GM12874 (cell line): ENCODE data around the gene CIT.

Experiments used
- TF ChIP-seq, protein P1 (sequence below): IDR thresholded peaks from 2 replicates; pipeline ENCODE4 v1.5.1; 2011; ENCODE audit warnings: low read depth, mild to moderate bottlenecking, control low read depth, low read length, moderate library complexity; ENCODE audit not compliant: insufficient read depth

Gene CIT

DNA sequence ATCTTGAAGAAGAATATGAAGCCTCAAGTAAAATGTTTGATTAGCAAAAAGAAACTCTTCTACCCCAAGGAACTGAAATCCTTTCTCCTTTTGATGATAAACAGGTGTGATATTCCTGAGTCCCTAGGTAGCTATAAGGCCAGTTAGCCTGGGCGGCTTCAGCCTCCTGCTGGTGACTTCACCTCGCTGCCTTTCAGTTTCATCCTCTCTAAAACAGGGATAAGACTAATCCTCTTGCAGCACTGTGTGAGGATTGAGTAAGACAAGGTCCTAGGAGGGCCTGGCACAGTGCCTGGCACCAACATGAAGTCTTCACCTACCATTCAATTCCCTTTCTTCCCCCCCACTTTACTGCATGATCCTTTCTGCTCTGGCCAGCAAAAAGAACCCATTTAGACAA is 42.1 kb downstream of the CIT start:
- TF ChIP-seq, protein P1, sequence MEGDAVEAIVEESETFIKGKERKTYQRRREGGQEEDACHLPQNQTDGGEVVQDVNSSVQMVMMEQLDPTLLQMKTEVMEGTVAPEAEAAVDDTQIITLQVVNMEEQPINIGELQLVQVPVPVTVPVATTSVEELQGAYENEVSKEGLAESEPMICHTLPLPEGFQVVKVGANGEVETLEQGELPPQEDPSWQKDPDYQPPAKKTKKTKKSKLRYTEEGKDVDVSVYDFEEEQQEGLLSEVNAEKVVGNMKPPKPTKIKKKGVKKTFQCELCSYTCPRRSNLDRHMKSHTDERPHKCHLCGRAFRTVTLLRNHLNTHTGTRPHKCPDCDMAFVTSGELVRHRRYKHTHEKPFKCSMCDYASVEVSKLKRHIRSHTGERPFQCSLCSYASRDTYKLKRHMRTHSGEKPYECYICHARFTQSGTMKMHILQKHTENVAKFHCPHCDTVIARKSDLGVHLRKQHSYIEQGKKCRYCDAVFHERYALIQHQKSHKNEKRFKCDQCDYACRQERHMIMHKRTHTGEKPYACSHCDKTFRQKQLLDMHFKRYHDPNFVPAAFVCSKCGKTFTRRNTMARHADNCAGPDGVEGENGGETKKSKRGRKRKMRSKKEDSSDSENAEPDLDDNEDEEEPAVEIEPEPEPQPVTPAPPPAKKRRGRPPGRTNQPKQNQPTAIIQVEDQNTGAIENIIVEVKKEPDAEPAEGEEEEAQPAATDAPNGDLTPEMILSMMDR: no peak

DNA sequence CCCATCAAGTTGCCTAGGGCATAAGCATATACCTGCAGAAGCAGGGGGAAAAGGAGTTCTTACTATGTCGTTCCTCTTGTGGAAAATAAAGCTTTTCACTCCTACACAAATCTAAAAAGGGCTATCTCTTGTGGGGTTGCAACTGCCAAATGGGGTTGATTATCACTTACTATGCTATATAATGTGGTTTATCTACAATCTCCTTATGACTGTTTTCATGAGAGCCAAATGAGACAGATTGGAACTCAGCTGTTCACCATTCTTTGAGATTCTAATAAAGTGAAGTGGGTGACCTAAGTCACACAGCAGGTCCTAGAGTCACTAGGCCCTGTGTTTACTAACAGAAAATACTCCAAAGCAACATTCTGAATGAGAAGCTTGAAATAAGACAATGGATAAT is 47.7 kb downstream of the CIT start:
- TF ChIP-seq, protein P1: no peak

DNA sequence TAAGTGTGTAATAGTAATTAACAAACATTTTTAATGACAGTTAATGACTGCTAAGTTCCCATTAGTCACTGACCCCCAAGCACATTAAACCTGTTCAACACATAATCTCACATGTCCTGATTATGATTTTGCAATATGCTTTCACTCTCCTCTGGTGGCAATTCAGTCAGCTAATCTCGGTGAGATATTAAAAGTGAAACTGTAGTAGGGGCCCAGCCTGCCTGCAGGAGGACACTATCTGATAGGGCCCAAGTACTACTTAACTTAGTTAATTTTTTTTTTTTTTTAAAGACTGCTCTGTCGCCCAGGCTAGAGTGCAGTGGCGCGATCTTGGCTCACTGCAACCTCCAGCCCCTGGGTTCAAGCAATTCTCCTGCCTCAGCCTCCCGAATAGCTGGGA is 48.8 kb downstream of the CIT start:
- TF ChIP-seq, protein P1: no peak

DNA sequence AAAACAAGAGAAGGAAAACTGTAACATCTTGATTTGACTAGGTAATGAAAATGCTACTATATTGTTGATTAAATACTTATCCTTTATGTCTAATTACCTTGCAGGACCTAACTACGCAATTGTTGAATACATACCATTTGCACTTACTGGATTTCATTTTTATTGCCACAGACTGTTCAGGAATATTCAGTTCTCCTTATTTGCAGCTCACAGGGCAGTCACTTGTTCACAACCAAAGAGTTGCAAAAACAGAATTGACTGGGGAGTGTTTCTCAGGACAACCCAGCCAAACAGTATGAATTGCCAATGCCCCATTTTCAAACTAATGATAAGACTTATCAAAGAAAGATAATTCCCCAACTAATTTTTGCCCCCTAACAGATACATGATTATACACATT is 49.4 kb downstream of the CIT start:
- TF ChIP-seq, protein P1: no peak

DNA sequence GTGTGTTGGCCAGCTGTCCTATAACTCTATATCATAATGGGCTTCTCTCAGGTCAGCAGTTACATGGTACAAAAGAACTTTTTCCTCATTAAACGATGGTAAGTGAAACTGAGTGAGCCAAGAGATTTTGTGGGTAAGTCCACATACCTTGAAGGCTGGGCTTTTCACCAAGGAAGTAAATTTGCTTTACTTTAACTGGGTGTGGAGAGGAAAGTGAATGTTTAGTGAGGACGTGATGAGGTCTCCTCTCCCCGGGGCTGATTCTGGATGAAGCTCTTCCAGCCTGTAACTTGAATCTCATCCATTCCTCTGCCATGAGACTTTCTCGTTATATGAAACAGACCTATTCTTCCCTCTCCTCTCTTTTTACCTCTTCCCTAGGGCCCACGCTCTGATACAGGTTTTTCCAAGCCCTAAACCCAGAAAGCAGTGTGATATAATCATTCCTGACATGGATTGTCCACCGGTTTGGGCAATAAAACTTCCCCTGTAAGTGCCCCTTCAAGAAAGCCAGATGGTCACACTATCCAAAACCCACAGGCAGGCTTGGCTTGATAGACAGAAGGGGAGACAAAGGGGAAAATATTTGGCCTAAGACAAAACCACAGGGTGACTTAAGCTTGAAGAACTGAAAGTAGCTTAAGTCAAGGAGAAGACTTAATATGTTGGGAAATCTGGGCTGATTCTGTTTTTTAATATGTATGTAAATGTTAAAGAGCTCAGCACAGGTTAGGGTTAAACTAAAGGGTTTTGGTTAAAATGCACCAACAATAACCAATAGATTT is 50.3 kb downstream of the CIT start:
- TF ChIP-seq, protein P1: no peak

DNA sequence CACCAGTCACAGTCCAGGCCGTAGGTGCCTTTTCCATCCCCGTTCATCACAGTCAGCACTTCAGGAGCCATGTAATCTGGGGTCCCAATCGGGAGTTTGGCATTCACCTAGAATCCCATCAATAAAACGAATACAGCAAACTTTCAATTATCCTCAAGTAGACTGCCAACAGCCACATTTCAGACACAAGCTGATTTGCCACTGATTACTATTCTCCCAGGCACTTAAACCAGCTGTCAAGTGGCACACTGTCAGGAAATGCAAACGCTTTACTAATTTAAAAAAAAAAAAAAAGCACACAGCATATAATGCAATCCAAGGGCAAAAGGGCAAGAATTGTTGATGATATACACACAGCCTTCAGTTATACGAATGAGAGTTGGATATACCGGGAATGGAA is 51.9 kb downstream of the CIT start:
- TF ChIP-seq, protein P1: no peak

DNA sequence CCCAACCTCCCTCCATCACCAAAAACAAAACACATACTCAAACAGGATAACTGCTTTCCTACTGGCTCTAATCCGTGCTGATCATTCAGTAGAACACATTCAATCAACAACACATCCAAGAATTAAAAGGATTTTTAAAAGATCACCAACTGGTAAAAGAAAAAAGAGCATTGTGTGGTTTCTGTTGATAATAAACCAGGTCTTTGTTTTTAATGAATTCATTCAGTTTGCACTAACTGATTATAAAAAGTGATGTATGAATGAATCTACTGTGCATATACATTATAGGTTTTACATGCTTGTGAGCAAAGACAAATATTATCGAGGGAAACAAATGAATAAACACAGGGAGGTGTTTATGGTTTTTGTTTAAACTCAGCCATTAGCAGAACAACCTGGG is 55.1 kb downstream of the CIT start:
- TF ChIP-seq, protein P1: no peak
